WERI-Rb-1 (cell line): Measurements from ENCODE around the gene PLA2G5.
A peak's percentile ranks its signal among the peaks of the same experiment; 100 is the strongest.

Experiments used
- DNase-seq: peaks from one replicate; pipeline ENCODE4 v3.0.0-alpha.2; 2020
- H3K27ac ChIP-seq: fragments of 250-450 bp; sonication (Bioruptor Pico); 2 replicates; pipeline ENCODE4 v1.5.1; 2020; ENCODE audit warnings: mild to moderate bottlenecking, moderate library complexity
- H3K27me3 ChIP-seq: fragments of 250-450 bp; sonication (Bioruptor Pico); 2 replicates; pipeline ENCODE4 v1.5.1; 2021; ENCODE audit warnings: mild to moderate bottlenecking, low read depth, moderate library complexity; ENCODE audit not compliant: insufficient read depth, severe bottlenecking
- H3K36me3 ChIP-seq: fragments of 250-450 bp; sonication (Bioruptor Pico); 2 replicates; pipeline ENCODE4 v1.5.1; 2020; ENCODE audit warnings: mild to moderate bottlenecking, moderate library complexity
- H3K4me3 ChIP-seq: 2 replicates; pipeline ENCODE4 v1.5.1; 2011; ENCODE audit warnings: low read depth, mild to moderate bottlenecking, control low read depth, low read length
- H3K9me3 ChIP-seq: fragments of 250-450 bp; sonication (Bioruptor Pico); 2 replicates; pipeline ENCODE4 v1.5.1; 2021; ENCODE audit warnings: mild to moderate bottlenecking, moderate library complexity; ENCODE audit not compliant: severe bottlenecking
- CTCF ChIP-seq: IDR thresholded peaks from 2 replicates; pipeline ENCODE4 v1.5.1; 2011; ENCODE audit warnings: low read depth, mild to moderate bottlenecking, control low read depth, inconsistent platforms, low read length

Gene PLA2G5

DNA sequence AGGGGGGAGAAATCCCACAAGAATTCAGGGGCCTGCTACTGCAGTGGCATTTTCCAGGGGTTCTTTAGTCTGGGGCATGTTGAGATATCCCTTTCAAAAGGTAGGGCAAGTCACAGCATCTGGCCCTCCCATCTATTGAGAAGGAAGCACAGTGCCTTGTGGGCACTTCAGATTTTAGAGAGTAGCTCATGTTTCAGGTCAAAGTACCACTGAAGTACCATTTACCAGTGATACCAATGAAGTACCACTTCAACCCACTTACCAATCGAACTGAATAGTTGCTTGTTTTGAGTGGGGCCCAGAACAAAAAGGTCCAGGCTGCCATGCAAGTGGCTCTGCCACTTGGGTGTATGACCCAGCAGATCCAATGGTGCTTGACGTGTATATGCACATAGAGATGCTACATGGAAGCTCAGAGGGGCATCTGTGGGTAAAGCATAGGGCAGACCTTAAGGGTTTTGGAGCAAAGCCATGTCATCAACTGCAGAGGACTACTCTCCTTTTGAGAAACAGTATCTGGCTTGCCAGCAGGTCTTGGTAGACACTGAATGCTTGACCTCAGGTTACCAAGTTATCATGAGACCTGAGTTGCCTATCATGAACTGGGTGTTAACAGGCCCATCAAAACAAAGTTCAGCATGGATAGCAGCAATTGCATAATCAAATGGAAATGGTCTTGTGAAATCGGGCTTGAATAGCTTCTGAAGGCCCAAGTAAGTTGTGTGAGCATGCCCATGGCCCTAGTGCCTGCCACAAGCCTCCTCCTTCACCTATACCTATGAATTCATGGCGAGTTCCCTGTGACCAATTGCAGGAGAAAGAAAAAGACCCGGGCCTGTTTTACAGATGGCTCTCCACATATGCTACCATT is 25.8 kb downstream of the PLA2G5 start:
- Histone ChIP-seq H3K27me3 (peaks cover 4% of the 10 kb centered on the region), H3K4me3 (no peak overlapping the region), H3K36me3 (no peaks in the 10 kb centered on the region), H3K27ac (no peak overlapping the region), H3K9me3 (peaks cover 13% of the 10 kb centered on the region)
- DNase-seq = no peak
- no peak for TF ChIP-seq CTCF

DNA sequence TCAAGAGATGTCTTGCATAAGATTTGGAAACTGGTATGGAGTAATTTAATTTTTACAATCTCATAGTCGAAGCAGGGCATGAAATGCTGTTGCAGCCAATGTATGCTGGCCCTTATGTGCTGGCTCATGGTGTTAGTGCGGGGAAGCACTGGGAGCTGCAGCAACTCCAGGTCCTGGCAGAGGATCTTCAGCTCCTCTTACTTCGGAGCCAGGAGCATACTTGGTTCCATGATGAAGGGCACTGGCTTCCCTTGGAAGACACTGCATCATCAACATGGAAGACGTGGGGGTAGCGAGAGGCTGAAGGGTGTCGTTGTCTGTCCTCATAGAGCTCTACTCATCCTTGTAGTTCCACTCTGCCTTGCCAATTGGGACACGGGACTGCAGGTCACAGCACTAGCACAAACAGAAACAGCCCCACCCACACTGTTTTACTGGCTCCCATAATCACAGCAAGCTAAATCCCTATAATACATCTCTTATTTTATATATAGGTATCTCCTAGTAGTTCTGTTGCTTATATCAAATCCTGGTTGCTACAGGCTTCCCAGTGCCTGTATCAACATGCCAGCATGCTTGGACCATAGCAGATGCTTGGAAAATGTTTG is 26.9 kb downstream of the PLA2G5 start:
- no peak for TF ChIP-seq CTCF
- peaks cover 13% of the 10 kb centered on the region for H3K9me3 ChIP-seq
- no peak overlapping the region for H3K4me3 ChIP-seq
- H3K36me3 ChIP-seq = no peaks in the 10 kb centered on the region
- H3K27me3 ChIP-seq = peaks cover 4% of the 10 kb centered on the region
- no peak overlapping the region for H3K27ac ChIP-seq
- DNase-seq = no peak

- TF ChIP-seq CTCF = no peak
- Histone ChIP-seq H3K9me3 (peaks cover 13% of the 10 kb centered on the region), H3K27ac (no peak overlapping the region), H3K36me3 (no peaks in the 10 kb centered on the region), H3K4me3 (no peak overlapping the region), H3K27me3 (no peaks in the 10 kb centered on the region)
- DNase-seq = no peak
Observed at GRCh38 chr1:20099533-20099932, 29.5 kb downstream of the PLA2G5 start.

- no peaks in the 10 kb centered on the region for H3K36me3 ChIP-seq
- H3K4me3 ChIP-seq = no peak overlapping the region
- TF ChIP-seq CTCF = peak; percentile 83
- no peak overlapping the region for H3K27ac ChIP-seq
- H3K27me3 ChIP-seq = no peaks in the 10 kb centered on the region
- peak; percentile 52 for DNase-seq
- H3K9me3 ChIP-seq = peaks cover 13% of the 10 kb centered on the region
Observed at GRCh38 chr1:20100632-20101355, 30.8 kb downstream of the PLA2G5 start.

- DNase-seq = no peak
- no peak overlapping the region for H3K27ac ChIP-seq
- no peaks in the 10 kb centered on the region for H3K36me3 ChIP-seq
- TF ChIP-seq CTCF = no peak
- H3K27me3 ChIP-seq = no peaks in the 10 kb centered on the region
- no peak overlapping the region for H3K4me3 ChIP-seq
- H3K9me3 ChIP-seq = no peaks in the 10 kb centered on the region
Observed at GRCh38 chr1:20102875-20103274, 32.9 kb downstream of the PLA2G5 start.
